GM18498 (cell line): ENCODE measurements around the gene IER5.

Experiments
- ATAC-seq: cut with Tn5 transposase; IDR thresholded peaks from one replicate; pipeline ENCODE4 v1.9.1; 2021; ENCODE audit warnings: mild to moderate bottlenecking, moderate library complexity; ENCODE audit not compliant: unreplicated experiment

IER5 gene

GRCh38 chr1:181076852-181077251, 11.6 kb upstream of the IER5 start:
- ATAC-seq = no peak

- no peak for ATAC-seq
Observed at GRCh38 chr1:181077576-181078242, 10.8 kb upstream of the IER5 start.

- ATAC-seq = no peak
Observed at GRCh38 chr1:181079382-181079781, 9.1 kb upstream of the IER5 start.

GRCh38 chr1:181079920-181080319, 8.6 kb upstream of the IER5 start:
- ATAC-seq = no peak

- no peak for ATAC-seq
Observed at GRCh38 chr1:181080556-181080955, 7.9 kb upstream of the IER5 start.

- no peak for ATAC-seq
Observed at GRCh38 chr1:181081395-181081794, 7.1 kb upstream of the IER5 start.

GRCh38 chr1:181083842-181084605, 4.5 kb upstream of the IER5 start:
- peak; percentile 32 for ATAC-seq

GRCh38 chr1:181084606-181084969, 3.9 kb upstream of the IER5 start:
- no peak for ATAC-seq

- no peak for ATAC-seq
Observed at GRCh38 chr1:181086091-181086490, 2.4 kb upstream of the IER5 start.

GRCh38 chr1:181086926-181087325, 1.6 kb upstream of the IER5 start:
- no peak for ATAC-seq

GRCh38 chr1:181087400-181087901, 1.0 kb upstream of the IER5 start:
- no peak for ATAC-seq

GRCh38 chr1:181089017-181089675, 646 bp downstream of the IER5 start:
- ATAC-seq = peak; percentile 5

- peak; percentile 24 for ATAC-seq
Observed at GRCh38 chr1:181089676-181090544, 1.4 kb downstream of the IER5 start.

GRCh38 chr1:181090641-181091126, 2.2 kb downstream of the IER5 start:
- ATAC-seq = no peak

GRCh38 chr1:181091309-181092040, 3.0 kb downstream of the IER5 start:
- no peak for ATAC-seq

GRCh38 chr1:181092056-181092455, 3.6 kb downstream of the IER5 start:
- ATAC-seq = no peak

- ATAC-seq = no peak
Observed at GRCh38 chr1:181092883-181093458, 4.5 kb downstream of the IER5 start.

GRCh38 chr1:181094416-181095212, 6.1 kb downstream of the IER5 start:
- no peak for ATAC-seq

GRCh38 chr1:181095260-181095659, 6.8 kb downstream of the IER5 start:
- no peak for ATAC-seq
